Fibroblast of pulmonary artery (primary cell): Measurements from ENCODE around the gene XIRP1.

Source experiments
- DNase-seq: peaks from one replicate; pipeline ENCODE4 v3.0.0-alpha.2; 2010; ENCODE audit warnings: low read depth
- H3K4me3 ChIP-seq: replicated peaks from 2 replicates; pipeline ENCODE4 v1.5.1; 2011; ENCODE audit warnings: low read depth, mild to moderate bottlenecking, control low read depth, low read length, moderate library complexity
- TF ChIP-seq, protein P1 (sequence below): IDR thresholded peaks from 2 replicates; pipeline ENCODE4 v1.5.1; 2011; ENCODE audit warnings: mild to moderate bottlenecking, control low read depth, low read length, inconsistent platforms; ENCODE audit errors: missing control alignments

Gene XIRP1, protein sequence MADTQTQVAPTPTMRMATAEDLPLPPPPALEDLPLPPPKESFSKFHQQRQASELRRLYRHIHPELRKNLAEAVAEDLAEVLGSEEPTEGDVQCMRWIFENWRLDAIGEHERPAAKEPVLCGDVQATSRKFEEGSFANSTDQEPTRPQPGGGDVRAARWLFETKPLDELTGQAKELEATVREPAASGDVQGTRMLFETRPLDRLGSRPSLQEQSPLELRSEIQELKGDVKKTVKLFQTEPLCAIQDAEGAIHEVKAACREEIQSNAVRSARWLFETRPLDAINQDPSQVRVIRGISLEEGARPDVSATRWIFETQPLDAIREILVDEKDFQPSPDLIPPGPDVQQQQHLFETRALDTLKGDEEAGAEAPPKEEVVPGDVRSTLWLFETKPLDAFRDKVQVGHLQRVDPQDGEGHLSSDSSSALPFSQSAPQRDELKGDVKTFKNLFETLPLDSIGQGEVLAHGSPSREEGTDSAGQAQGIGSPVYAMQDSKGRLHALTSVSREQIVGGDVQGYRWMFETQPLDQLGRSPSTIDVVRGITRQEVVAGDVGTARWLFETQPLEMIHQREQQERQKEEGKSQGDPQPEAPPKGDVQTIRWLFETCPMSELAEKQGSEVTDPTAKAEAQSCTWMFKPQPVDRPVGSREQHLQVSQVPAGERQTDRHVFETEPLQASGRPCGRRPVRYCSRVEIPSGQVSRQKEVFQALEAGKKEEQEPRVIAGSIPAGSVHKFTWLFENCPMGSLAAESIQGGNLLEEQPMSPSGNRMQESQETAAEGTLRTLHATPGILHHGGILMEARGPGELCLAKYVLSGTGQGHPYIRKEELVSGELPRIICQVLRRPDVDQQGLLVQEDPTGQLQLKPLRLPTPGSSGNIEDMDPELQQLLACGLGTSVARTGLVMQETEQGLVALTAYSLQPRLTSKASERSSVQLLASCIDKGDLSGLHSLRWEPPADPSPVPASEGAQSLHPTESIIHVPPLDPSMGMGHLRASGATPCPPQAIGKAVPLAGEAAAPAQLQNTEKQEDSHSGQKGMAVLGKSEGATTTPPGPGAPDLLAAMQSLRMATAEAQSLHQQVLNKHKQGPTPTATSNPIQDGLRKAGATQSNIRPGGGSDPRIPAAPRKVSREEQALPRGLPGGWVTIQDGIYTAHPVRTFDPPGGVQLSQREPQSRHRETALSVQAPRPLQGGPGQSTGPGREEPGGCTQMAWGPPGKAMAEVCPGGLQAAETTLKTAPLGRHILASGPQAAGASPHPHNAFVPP (N-terminal part only)

DNA sequence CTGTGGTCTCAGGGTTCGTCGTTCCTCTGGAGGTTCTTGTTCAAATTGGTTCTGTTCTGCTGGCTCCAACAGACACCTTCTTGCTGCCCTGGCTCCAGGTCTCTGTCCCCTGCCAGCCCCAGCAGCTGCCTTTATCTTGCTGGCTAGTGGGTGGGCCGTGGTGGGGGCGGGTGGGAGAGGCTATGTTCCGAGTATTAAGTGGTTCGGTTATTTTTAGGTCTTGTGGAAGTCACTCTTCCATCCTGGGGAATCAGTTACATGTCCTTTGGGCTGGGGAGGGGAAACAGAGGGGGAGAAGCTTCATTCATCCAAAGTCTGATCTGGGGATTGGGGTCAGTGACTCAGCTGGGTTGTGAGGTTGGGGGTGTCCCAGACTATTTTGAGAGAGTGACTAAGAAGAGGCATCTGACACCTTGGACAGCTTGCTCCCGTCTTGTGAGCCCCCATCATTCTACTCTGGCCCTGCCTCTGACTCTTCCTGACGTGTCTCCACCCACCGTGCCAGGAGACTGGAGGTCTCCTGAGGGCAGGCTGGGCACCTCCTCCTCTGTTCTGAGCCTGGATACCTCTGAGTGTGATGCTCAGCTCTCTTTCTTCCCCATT lies at the start of gene XIRP1:
Gene XIRP1, minus strand, starts transcription at position 106 of the 603 bp plus-strand sequence. CDS start 3,150 bp downstream, outside the sequence.
- TF ChIP-seq, protein P1, sequence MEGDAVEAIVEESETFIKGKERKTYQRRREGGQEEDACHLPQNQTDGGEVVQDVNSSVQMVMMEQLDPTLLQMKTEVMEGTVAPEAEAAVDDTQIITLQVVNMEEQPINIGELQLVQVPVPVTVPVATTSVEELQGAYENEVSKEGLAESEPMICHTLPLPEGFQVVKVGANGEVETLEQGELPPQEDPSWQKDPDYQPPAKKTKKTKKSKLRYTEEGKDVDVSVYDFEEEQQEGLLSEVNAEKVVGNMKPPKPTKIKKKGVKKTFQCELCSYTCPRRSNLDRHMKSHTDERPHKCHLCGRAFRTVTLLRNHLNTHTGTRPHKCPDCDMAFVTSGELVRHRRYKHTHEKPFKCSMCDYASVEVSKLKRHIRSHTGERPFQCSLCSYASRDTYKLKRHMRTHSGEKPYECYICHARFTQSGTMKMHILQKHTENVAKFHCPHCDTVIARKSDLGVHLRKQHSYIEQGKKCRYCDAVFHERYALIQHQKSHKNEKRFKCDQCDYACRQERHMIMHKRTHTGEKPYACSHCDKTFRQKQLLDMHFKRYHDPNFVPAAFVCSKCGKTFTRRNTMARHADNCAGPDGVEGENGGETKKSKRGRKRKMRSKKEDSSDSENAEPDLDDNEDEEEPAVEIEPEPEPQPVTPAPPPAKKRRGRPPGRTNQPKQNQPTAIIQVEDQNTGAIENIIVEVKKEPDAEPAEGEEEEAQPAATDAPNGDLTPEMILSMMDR, result no peak
- H3K4me3 ChIP-seq, result no peak within 1 kb of the TSS
- DNase-seq, result no peak

GRCh38 chr3:39241561-39241960 lies 49.2 kb upstream of the XIRP1 start:
- TF ChIP-seq, protein P1, result no peak
- no peak overlapping the region for H3K4me3 ChIP-seq
- no peak for DNase-seq

DNA sequence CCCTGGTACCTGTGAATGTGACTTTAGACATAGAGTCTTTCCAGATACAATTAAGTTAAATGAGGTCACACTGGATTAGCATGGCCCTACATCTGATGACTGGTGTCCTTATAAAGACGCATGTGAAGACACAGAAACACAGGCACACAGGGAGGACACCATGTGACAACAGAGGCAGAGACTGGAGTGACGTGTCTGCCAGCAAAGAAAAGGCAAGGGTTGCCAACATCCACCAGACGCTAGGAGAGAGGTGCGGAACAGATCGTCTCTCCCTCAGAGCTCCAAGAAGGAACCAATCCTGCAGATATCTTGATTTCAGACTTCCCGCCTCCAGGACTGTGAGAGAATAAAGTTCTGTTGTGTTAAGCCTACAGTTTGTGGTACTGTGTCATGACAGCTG lies 44.6 kb upstream of the XIRP1 start:
- no peak overlapping the region for H3K4me3 ChIP-seq
- no peak for DNase-seq
- TF ChIP-seq, protein P1, result no peak

GRCh38 chr3:39234651-39235050 lies 42.3 kb upstream of the XIRP1 start:
- H3K4me3 ChIP-seq, result no peak overlapping the region
- TF ChIP-seq, protein P1, result no peak
- no peak for DNase-seq

DNA sequence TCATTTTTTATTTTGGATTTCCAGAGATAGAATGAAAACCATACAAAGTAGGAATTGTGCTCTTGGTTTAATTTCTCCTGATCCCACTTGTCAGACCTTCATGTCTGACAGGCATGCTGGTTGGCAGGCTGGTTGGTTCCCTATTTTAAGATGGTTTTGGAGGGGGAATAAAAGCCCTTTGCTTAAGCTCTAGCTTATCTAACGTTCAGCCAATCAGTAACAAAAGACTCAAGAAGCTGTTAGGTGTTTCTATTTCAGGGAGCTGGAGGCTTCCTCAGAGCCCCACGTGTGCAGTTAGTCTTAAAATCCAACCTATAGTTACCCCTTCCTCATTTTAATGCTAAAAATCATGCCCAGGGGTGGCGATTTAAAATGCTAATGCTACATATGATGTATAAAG lies 40.5 kb upstream of the XIRP1 start:
- TF ChIP-seq, protein P1, result no peak
- no peak for DNase-seq
- no peak overlapping the region for H3K4me3 ChIP-seq

DNA sequence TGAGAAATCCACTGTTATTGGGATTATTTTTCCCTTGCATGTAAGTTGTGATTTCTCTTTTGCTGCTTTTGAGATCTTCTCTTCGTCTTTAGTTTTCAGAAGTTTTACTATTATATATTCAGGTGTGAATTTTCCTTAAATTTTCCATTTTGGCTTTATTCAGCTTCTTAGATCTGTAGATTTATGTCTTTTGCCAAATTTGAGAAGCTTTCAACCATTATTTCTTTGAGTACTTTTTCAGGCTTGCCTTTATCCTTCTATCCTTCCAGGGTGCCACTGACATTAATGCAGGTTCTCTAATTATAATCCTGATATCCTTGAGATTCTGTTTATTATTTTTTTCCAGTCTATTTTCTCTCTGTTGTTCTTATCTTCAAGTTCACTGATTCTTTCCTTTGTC lies 38.1 kb upstream of the XIRP1 start:
- no peak for DNase-seq
- TF ChIP-seq, protein P1, result no peak
- no peak overlapping the region for H3K4me3 ChIP-seq
